Parathyroid adenoma (tissue), 2 donors: Measurements from ENCODE around the gene IFIT1.
A peak's percentile ranks its signal among the peaks of the same experiment; 100 is the strongest.

ENCODE experiments used
- H2AFZ ChIP-seq: fragments of 300-600 bp; sonication (generic); one replicate; pipeline ENCODE4 v1.7.0; 2017; ENCODE audit warnings: antibody characterized with exemption, mild to moderate bottlenecking
- H3K27ac ChIP-seq: fragments of 300-600 bp; sonication (generic); one replicate; pipeline ENCODE4 v1.7.0; 2017
- H3K27me3 ChIP-seq: fragments of 300-600 bp; sonication (generic); one replicate; pipeline ENCODE4 v1.7.0; 2017; ENCODE audit warnings: low read length; ENCODE audit not compliant: control insufficient read depth, insufficient read depth
- H3K36me3 ChIP-seq: fragments of 300-600 bp; sonication (generic); one replicate; pipeline ENCODE4 v1.7.0; 2017; ENCODE audit warnings: low read length; ENCODE audit not compliant: control insufficient read depth, insufficient read depth
- H3K4me1 ChIP-seq: fragments of 300-600 bp; sonication (generic); one replicate; pipeline ENCODE4 v1.7.0; 2017; ENCODE audit warnings: control low read depth
- H3K4me2 ChIP-seq: fragments of 300-600 bp; sonication (generic); one replicate; pipeline ENCODE4 v1.7.0; 2017; ENCODE audit warnings: low read length
- H3K4me3 ChIP-seq: fragments of 300-600 bp; sonication (generic); one replicate; pipeline ENCODE4 v1.7.0; 2017; ENCODE audit warnings: low read depth, low read length
- H3K79me2 ChIP-seq: fragments of 300-600 bp; sonication (generic); one replicate; pipeline ENCODE4 v1.7.0; 2017; ENCODE audit warnings: control low read depth
- H3K9ac ChIP-seq: fragments of 300-600 bp; sonication (generic); one replicate; pipeline ENCODE4 v1.7.0; 2017; ENCODE audit warnings: mild to moderate bottlenecking
- H3K9me3 ChIP-seq: fragments of 300-600 bp; sonication (generic); one replicate; pipeline ENCODE4 v1.7.0; 2017; ENCODE audit warnings: low read length; ENCODE audit not compliant: control insufficient read depth
- TF ChIP-seq, protein P1 (sequence below): fragments of 300-600 bp; sonication (generic); IDR thresholded peaks from one replicate; pipeline ENCODE4 v1.7.0; 2017; ENCODE audit warnings: antibody characterized with exemption, mild to moderate bottlenecking
- donor health status: primary hyperparathyroidism.

The IFIT1 gene

DNA sequence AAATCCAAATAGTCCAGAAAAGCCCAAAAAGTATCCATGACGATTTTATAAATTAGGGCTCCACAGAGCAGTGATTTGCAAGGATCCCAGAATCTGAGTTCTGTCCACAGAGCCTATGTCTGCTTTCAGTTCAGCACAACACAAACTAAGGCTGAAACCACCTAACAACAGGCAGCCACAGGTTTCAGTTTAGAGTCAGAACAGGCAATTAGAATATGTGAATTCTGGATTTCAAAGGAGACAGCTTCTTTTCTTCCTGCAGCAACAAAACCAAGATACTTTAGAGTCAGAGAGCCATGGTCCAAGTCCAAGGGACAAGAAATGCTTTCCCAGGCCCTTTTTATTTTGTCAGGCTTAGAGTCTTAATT lies 41.0 kb upstream of the IFIT1 start:
- Histone ChIP-seq H3K4me2 (no peak overlapping the region), H3K79me2 (no peaks in the 10 kb centered on the region), H3K9ac (no peak overlapping the region), H3K4me1 (peaks cover 4% of the 10 kb centered on the region), H3K36me3 (no peaks in the 10 kb centered on the region), H2AFZ (no peak overlapping the region), H3K9me3 (no peaks in the 10 kb centered on the region), H3K27me3 (no peaks in the 10 kb centered on the region), H3K4me3 (no peak overlapping the region), H3K27ac (peak overlapping the region; percentile 24)
- TF ChIP-seq, protein P1, sequence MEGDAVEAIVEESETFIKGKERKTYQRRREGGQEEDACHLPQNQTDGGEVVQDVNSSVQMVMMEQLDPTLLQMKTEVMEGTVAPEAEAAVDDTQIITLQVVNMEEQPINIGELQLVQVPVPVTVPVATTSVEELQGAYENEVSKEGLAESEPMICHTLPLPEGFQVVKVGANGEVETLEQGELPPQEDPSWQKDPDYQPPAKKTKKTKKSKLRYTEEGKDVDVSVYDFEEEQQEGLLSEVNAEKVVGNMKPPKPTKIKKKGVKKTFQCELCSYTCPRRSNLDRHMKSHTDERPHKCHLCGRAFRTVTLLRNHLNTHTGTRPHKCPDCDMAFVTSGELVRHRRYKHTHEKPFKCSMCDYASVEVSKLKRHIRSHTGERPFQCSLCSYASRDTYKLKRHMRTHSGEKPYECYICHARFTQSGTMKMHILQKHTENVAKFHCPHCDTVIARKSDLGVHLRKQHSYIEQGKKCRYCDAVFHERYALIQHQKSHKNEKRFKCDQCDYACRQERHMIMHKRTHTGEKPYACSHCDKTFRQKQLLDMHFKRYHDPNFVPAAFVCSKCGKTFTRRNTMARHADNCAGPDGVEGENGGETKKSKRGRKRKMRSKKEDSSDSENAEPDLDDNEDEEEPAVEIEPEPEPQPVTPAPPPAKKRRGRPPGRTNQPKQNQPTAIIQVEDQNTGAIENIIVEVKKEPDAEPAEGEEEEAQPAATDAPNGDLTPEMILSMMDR = no peak

- Histone ChIP-seq H3K4me1 (no peaks in the 10 kb centered on the region), H3K4me2 (no peak overlapping the region), H3K9ac (no peak overlapping the region), H3K36me3 (no peaks in the 10 kb centered on the region), H3K9me3 (no peaks in the 10 kb centered on the region), H2AFZ (peak overlapping the region; percentile 20), H3K27me3 (no peaks in the 10 kb centered on the region), H3K27ac (peak overlapping the region; percentile 24), H3K79me2 (no peaks in the 10 kb centered on the region), H3K4me3 (no peak overlapping the region)
- TF ChIP-seq, protein P1 = no peak
These were observed 40.4 kb upstream of the IFIT1 start for GRCh38 chr10:89351780-89352597.

DNA sequence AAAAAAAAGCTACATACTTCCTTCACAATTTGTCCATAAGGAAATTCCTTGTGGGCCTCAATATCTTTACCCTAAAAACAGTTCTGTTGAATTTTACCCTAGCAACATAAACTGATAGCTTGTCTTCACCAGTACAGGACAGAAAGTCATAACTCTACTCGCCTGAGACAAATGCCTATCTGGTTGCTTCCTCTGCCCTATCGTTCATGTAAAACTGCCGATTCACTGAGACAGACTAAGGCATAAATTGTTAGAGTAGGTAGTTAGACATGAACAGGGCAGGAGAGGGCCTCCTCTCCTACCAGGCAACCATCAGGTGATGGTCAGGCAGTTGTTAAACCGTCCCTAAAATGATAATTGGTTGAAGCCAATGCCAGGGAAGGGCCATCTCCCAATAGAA lies 39.6 kb upstream of the IFIT1 start:
- no peaks in the 10 kb centered on the region for H3K4me1 ChIP-seq
- H3K36me3 ChIP-seq = no peaks in the 10 kb centered on the region
- H3K79me2 ChIP-seq = no peaks in the 10 kb centered on the region
- TF ChIP-seq, protein P1 = no peak
- no peak overlapping the region for H3K27ac ChIP-seq
- H2AFZ ChIP-seq = no peak overlapping the region
- H3K4me2 ChIP-seq = no peak overlapping the region
- H3K27me3 ChIP-seq = no peaks in the 10 kb centered on the region
- no peaks in the 10 kb centered on the region for H3K9me3 ChIP-seq
- H3K4me3 ChIP-seq = no peak overlapping the region
- no peak overlapping the region for H3K9ac ChIP-seq

GRCh38 chr10:89355394-89355931 lies 37.0 kb upstream of the IFIT1 start:
- H3K27me3 ChIP-seq = no peaks in the 10 kb centered on the region
- H3K9ac ChIP-seq = no peak overlapping the region
- TF ChIP-seq, protein P1 = no peak
- no peaks in the 10 kb centered on the region for H3K9me3 ChIP-seq
- H2AFZ ChIP-seq = no peak overlapping the region
- no peak overlapping the region for H3K27ac ChIP-seq
- no peaks in the 10 kb centered on the region for H3K79me2 ChIP-seq
- H3K4me3 ChIP-seq = no peak overlapping the region
- no peaks in the 10 kb centered on the region for H3K36me3 ChIP-seq
- no peaks in the 10 kb centered on the region for H3K4me1 ChIP-seq
- H3K4me2 ChIP-seq = no peak overlapping the region

- H3K9ac ChIP-seq = no peak overlapping the region
- H3K4me2 ChIP-seq = no peak overlapping the region
- no peaks in the 10 kb centered on the region for H3K9me3 ChIP-seq
- H3K4me1 ChIP-seq = no peaks in the 10 kb centered on the region
- no peak overlapping the region for H2AFZ ChIP-seq
- H3K79me2 ChIP-seq = no peaks in the 10 kb centered on the region
- no peaks in the 10 kb centered on the region for H3K27me3 ChIP-seq
- TF ChIP-seq, protein P1 = no peak
- no peaks in the 10 kb centered on the region for H3K36me3 ChIP-seq
- no peak overlapping the region for H3K27ac ChIP-seq
- no peak overlapping the region for H3K4me3 ChIP-seq
These were observed 35.3 kb upstream of the IFIT1 start for GRCh38 chr10:89357096-89357495.
